ENCODE results near the gene TOX4.

GRCh38 chr14:21543963-21544362, 67.0 kb downstream of the TOX4 start:
- no peak for TF ChIP-seq CTCF (IDR thresholded peaks at IDR 0.05; ENCODE audit: low read depth, low read length)
- TF ChIP-seq EZH2phosphoT487 (IDR thresholded peaks at IDR 0.05; ENCODE audit: low read depth): no peak
